Adipocyte (in vitro differentiated cells): ENCODE measurements around the gene UPP1.
A peak's percentile ranks its signal among the peaks of the same experiment; 100 is the strongest.

Source experiments
- DNase-seq: peaks from one replicate; pipeline ENCODE4 v3.0.0-alpha.2; 2015; ENCODE audit warnings: low read depth
- H3K27me3 ChIP-seq: replicated peaks from 2 replicates; pipeline ENCODE4 v1.7.0; 2013; ENCODE audit warnings: mild to moderate bottlenecking, low read length, moderate library complexity; ENCODE audit not compliant: control insufficient read depth, insufficient read depth
- H3K36me3 ChIP-seq: 2 replicates; pipeline ENCODE4 v1.7.0; 2013; ENCODE audit warnings: low read length, mild to moderate bottlenecking, moderate library complexity; ENCODE audit not compliant: control insufficient read depth, insufficient read depth, severe bottlenecking
- H3K4me1 ChIP-seq: 2 replicates; pipeline ENCODE4 v1.7.0; 2013; ENCODE audit warnings: mild to moderate bottlenecking, low read length, moderate library complexity; ENCODE audit not compliant: control insufficient read depth, insufficient read depth
- H3K4me3 ChIP-seq: 2 replicates; pipeline ENCODE4 v1.7.0; 2013; ENCODE audit warnings: mild to moderate bottlenecking, low read length, moderate library complexity
- H3K9ac ChIP-seq: 2 replicates; pipeline ENCODE4 v1.7.0; 2013; ENCODE audit warnings: mild to moderate bottlenecking, low read length, moderate library complexity
- H3K9me3 ChIP-seq: 2 replicates; pipeline ENCODE4 v1.7.0; 2013; ENCODE audit warnings: mild to moderate bottlenecking, low read length, moderate library complexity; ENCODE audit not compliant: control insufficient read depth

Gene UPP1

DNA sequence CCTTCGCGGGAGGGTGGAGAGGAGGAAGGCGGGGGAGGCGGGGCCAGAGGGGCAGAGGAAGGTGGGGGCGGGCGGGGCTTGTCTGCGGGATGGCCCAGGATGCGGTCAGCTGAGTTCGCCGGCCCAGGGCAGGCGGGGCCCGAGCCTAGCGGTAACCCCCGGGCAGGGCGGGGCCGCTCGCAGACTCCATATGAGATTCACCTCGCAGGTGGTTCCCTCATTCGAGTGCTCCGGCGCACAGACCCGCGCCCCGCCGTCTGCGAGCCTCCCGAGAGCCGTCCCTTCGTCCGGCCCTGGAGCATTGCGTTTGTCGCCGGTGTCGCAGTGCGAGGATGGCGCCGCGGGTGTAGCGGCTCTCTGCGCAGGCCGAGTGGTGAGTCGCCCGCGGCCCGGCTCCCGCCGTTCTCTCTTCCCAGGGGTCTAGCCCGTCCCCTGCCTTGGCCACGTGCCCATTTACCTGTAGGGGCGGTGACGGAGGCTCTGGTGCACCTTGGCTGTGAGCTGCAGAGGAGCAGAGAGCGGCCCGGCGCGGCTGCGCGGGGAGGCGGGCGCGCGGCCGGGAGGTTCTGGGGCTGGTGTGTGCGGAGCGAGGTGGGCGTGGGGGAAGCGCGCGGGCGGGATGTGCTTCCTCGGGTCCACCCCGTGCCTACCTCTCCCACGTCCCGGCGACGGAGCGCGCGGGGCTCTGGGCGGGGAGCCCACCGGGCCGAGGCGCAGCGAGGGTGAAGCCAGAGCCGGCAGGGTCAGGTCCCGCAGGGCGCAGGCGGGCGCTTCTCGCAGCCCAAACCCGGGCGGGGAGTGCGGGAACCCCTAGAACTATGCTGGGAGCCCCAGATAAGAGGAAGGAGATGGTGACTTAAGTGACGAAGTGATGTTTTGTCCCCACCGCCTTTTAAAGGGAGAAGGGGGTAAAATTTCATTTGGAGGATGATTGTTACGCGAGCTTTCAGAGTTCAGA lies at the start of gene UPP1:
TSS of gene UPP1 (plus strand) at position 220 of the 958 bp plus-strand sequence. CDS start 5,519 bp downstream, outside the sequence.
- no peaks in the 10 kb centered on the region for H3K9me3 ChIP-seq
- no peaks in the 10 kb centered on the region for H3K27me3 ChIP-seq
- DNase-seq: peak; percentile 58
- no peaks in the 10 kb centered on the region for H3K36me3 ChIP-seq
- peak within 1 kb of the TSS; percentile 86 for H3K4me3 ChIP-seq
- H3K9ac ChIP-seq: peak within 1 kb of the TSS; percentile 85
- H3K4me1 ChIP-seq: peaks cover 56% of the 10 kb centered on the region

DNA sequence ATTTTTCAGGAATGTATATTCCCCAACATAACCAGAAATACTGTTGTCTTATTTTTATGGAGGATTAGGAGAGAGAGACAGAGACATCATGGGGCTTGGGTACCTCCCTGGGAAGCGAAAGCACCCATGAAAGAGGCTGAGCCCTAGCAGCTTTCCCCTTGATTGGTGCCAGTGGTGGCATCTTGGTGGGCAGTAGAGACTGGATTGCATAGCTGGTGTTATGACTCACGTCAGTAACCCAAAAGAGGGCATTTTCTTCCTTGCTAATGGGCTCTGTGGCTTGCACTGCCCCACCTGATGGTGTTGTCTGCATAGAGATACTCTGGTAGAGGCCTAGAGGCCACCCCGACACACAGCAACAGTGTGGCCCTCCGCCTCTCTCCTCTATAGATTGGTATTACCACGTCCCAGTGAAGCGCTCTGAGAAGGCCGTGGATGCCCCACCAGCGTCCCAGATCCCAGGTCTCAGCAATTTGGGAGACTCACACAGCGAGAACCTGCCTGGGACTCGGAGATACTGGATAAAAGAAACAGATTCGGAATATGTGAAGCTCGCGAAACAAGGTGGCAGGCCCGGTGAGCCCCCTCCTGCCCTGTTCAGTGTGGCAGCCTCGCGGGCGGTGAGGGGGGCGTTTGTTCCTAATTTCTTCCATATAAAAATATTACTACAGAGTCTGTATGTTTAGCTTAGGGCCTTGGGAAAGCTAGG lies 48.0 kb upstream of the UPP1 start:
- Histone ChIP-seq H3K9ac (no peak overlapping the region), H3K4me3 (no peak overlapping the region), H3K36me3 (no peaks in the 10 kb centered on the region), H3K27me3 (peaks cover 8% of the 10 kb centered on the region), H3K9me3 (no peaks in the 10 kb centered on the region), H3K4me1 (peaks cover 1% of the 10 kb centered on the region)
- DNase-seq: no peak

DNA sequence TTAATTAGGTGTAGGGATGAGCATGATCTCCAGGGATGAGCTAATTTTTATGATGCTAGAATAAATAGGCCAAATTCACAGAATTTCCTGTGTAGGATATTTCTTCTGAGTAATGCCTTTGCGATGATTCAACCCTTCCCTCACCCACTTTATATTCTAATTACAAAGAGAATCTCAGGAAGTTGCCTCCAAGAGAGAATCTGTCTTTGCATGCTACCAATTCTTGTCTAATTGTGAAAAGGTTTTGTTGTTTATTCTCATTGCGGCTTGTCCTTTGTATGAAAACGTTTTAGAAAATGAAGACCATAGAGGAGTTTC lies 47.5 kb upstream of the UPP1 start:
- H3K9me3 ChIP-seq: no peaks in the 10 kb centered on the region
- DNase-seq: peak; percentile 65
- no peaks in the 10 kb centered on the region for H3K4me1 ChIP-seq
- H3K9ac ChIP-seq: no peak overlapping the region
- no peaks in the 10 kb centered on the region for H3K36me3 ChIP-seq
- H3K27me3 ChIP-seq: peaks cover 5% of the 10 kb centered on the region
- no peak overlapping the region for H3K4me3 ChIP-seq

DNA sequence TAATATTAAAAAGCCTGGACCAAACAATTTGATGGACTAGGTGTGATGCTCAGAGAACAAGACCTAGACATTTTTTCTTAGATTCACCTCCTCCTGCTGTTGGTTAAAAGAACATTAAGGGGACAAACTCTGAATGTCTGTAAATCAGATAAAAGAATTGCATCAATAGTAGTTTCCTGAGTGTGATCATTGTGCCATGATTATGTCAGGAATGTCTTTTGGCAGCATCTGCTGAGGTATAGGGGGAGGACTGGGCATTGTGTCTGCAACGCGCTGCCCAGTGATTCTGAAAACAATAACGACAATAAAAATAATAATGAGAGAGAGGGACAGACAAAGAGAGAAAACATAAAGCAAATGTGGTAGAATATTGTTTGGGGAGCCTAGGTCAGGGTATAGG lies 46.8 kb upstream of the UPP1 start:
- H3K9me3 ChIP-seq: no peaks in the 10 kb centered on the region
- no peak overlapping the region for H3K4me3 ChIP-seq
- DNase-seq: peak; percentile 44
- H3K27me3 ChIP-seq: peaks cover 6% of the 10 kb centered on the region
- no peak overlapping the region for H3K9ac ChIP-seq
- H3K36me3 ChIP-seq: no peaks in the 10 kb centered on the region
- H3K4me1 ChIP-seq: no peaks in the 10 kb centered on the region

DNA sequence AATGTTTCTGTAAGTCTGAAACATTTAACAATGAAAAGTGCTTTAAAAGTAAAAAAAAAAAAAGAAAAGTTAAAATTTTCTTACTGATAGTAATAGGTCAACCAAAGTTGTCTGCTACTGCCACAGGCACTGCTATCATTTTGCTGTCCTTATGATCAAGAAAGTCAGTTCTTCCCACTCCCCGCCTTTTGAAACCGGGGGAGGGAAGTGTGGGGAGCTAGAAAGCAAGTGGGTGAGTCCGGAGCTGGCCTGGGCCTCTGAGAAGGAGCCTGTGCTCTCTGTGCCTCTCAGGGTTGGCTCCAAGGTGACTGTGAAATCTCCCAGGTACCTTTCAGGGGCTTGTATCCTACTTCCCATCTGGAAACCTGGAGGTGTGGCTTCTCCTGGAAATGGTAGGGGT lies 46.4 kb upstream of the UPP1 start:
- Histone ChIP-seq H3K9ac (no peak overlapping the region), H3K4me1 (no peaks in the 10 kb centered on the region), H3K9me3 (no peaks in the 10 kb centered on the region), H3K36me3 (no peaks in the 10 kb centered on the region), H3K4me3 (no peak overlapping the region), H3K27me3 (peaks cover 6% of the 10 kb centered on the region)
- DNase-seq: no peak

DNA sequence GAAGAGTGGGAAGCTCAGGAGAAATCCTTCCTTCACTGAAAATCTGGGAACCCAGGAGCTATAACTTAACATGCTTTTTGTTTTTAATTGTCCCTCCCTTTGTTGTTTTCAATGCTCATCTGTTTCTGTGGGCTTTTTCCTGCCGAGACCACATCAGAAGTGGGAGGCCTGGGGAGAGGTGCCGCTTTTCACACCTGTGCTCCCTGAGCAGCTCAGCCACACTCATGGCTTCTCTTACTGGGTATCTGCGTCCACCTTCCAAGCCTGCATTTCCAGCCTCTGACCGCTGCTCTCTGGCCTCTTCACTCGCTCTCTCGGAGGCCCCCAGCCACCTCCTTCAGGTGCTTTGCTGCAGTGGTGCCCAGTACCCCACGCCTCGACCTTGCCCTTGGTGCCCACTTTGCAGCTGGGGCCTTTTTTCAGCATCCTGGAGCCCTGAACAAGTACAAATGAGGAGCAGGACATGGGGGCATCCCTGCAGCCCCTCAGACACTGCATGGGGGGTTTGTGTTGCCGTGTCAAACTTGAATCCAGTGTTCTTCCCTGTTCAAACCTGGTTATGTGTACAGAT lies 43.8 kb upstream of the UPP1 start:
- no peaks in the 10 kb centered on the region for H3K4me1 ChIP-seq
- no peaks in the 10 kb centered on the region for H3K36me3 ChIP-seq
- H3K27me3 ChIP-seq: peaks cover 6% of the 10 kb centered on the region
- no peak overlapping the region for H3K4me3 ChIP-seq
- no peak for DNase-seq
- no peak overlapping the region for H3K9ac ChIP-seq
- no peaks in the 10 kb centered on the region for H3K9me3 ChIP-seq

DNA sequence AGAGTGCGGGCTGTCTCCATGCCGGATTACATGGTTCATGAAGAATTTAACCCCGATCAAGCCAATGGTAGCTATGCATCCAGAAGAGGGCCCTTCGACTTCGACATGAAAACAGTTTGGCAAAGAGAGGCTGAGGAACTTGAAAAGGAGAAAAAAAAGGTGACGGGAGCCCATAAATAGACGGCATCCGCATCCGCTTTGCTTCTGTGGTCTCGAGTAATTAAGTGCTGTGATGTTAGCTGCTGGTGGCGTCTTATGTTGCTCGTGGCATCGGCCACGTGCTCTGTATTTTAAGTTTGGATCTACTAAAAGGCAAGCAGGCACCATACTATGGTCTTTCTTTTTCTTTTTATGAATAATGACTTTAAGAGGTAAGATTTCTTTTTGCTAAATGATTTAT lies 42.6 kb upstream of the UPP1 start:
- peaks cover 6% of the 10 kb centered on the region for H3K27me3 ChIP-seq
- H3K4me3 ChIP-seq: no peak overlapping the region
- no peak for DNase-seq

DNA sequence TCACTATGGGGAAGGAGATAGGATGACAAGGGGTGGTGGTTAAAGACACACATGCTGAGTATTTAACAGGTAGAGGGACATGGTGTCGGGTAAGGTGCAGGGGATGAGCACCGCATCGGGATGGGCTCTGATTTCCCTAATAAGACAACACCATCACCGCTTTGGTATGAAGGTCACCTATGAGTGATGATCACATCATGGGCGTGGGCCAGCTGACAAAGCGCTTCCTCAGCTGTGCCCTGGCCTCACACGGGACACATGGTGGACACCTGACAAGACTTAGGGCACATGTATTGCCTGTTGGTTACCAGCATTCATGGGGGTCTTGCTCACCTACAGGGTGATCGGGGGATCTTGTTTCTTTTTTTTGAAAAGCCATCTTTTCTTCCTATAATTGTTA lies 41.0 kb upstream of the UPP1 start:
- Histone ChIP-seq H3K27me3 (peaks cover 6% of the 10 kb centered on the region), H3K36me3 (no peaks in the 10 kb centered on the region), H3K9ac (no peak overlapping the region), H3K4me1 (no peaks in the 10 kb centered on the region), H3K9me3 (no peaks in the 10 kb centered on the region), H3K4me3 (no peak overlapping the region)
- no peak for DNase-seq

More for the DNA sequence above, 42.6 kb upstream of the UPP1 start:
- Histone ChIP-seq H3K36me3 (no peaks in the 10 kb centered on the region), H3K9ac (no peak overlapping the region), H3K9me3 (no peaks in the 10 kb centered on the region), H3K4me1 (no peaks in the 10 kb centered on the region)

DNA sequence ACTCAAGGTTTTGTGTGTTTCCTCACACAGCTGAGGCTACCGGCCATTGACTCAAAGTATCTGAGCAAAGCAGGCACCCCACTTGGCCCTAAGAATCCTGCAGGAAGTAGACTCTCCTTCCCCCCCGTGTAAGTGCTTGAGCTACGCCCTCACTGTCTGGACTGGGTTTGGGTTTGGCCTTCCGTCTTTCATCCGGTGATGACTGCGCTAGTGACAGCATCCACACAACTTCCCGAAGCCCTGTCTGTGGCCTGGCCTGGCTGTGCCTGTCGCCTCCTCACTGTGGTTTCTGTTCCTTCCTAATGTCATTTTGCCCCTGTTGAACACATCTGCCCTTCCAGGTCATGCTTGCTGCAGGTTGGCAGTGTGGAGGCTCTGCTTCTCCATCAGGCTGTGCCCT lies 39.2 kb upstream of the UPP1 start:
- Histone ChIP-seq H3K36me3 (no peaks in the 10 kb centered on the region), H3K9me3 (no peaks in the 10 kb centered on the region), H3K9ac (no peak overlapping the region), H3K4me1 (no peaks in the 10 kb centered on the region), H3K27me3 (peaks cover 6% of the 10 kb centered on the region), H3K4me3 (no peak overlapping the region)
- no peak for DNase-seq

DNA sequence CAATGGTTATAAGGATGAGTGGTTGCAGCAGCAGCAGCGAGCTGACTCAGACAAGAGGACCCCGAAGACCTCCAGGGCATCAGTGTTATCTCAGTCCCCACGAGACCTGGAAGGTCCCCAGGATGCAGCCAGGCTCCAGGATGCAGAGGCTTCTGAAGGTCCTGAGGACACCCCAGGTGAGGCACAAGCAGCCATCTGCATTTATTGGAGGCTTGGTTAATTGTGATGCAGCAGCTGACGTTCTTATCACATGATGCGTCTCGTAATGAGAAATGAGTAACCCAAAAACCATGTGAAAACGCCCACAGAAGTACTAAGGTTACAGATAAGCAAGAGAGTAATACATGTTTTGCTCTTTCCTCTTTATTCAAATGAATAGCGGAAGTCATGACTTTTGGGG lies 36.3 kb upstream of the UPP1 start:
- DNase-seq: no peak

DNA sequence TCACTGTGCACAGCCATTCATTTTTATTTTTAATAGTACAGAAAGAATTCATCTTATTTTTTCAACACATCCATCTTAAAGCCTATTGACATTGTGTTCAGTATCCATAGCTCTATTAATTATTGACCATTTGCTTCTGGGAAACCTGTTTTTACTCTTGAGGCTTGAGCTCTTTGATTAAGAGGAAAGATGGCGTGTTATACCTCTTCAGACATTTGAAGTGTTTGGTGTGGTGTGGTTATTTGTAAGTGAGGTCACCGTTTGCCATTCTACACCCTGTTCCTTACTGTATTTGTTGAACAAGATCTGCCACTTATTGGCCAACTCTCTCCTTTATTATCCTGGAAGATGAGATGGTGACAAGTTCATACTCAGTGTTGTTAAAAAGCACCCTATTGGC lies 35.3 kb upstream of the UPP1 start:
- Histone ChIP-seq H3K27me3 (no peaks in the 10 kb centered on the region), H3K36me3 (no peaks in the 10 kb centered on the region), H3K9ac (no peak overlapping the region), H3K4me3 (no peak overlapping the region), H3K9me3 (peaks cover 14% of the 10 kb centered on the region), H3K4me1 (no peaks in the 10 kb centered on the region)
- no peak for DNase-seq

More for the DNA sequence above, 36.3 kb upstream of the UPP1 start:
- H3K4me3 ChIP-seq: no peak overlapping the region
- no peak overlapping the region for H3K9ac ChIP-seq
- H3K9me3 ChIP-seq: peaks cover 12% of the 10 kb centered on the region
- no peaks in the 10 kb centered on the region for H3K27me3 ChIP-seq
- no peaks in the 10 kb centered on the region for H3K36me3 ChIP-seq
- H3K4me1 ChIP-seq: no peaks in the 10 kb centered on the region
